GM23338 (cell line): Measurements from ENCODE around the gene SEC14L6. TPM values are rescaled to one million over a fixed set of nuclear protein-coding genes. Genes with fewer than 3 reads are reported as not detected.

Experiments used
- ATAC-seq: fragments of 200-7000 bp; cut with Tn5 transposase; 3 replicates; pipeline ENCODE4 v1.9.1; 2020
- DNase-seq: peaks from one replicate; pipeline ENCODE4 v3.0.0-alpha.2; 2015; ENCODE audit warnings: low spot score
- H2AFZ ChIP-seq: fragments of 200-600 bp; sonication (generic); 2 replicates; pipeline ENCODE4 v1.8.0; 2016; ENCODE audit warnings: antibody characterized with exemption, mild to moderate bottlenecking, moderate library complexity
- H3F3A ChIP-seq: fragments of 200-600 bp; sonication (generic); replicated peaks from 2 replicates; pipeline ENCODE4 v1.8.0; 2017; ENCODE audit warnings: antibody characterized with exemption, mixed run types, low read depth
- H3K27ac ChIP-seq: fragments of 200-600 bp; sonication (generic); 2 replicates; pipeline ENCODE4 v1.6.1; 2016; ENCODE audit warnings: low read depth
- H3K27me3 ChIP-seq: fragments of 200-600 bp; sonication (generic); 2 replicates; pipeline ENCODE4 v1.8.0; 2016; ENCODE audit warnings: mild to moderate bottlenecking, mixed run types, moderate library complexity; ENCODE audit not compliant: insufficient read depth
- H3K36me3 ChIP-seq: fragments of 200-600 bp; sonication (generic); 2 replicates; pipeline ENCODE4 v1.8.0; 2016; ENCODE audit warnings: mild to moderate bottlenecking; ENCODE audit not compliant: insufficient read depth
- H3K4me1 ChIP-seq: fragments of 200-600 bp; sonication (generic); 2 replicates; pipeline ENCODE4 v1.8.0; 2016; ENCODE audit warnings: mild to moderate bottlenecking, moderate library complexity; ENCODE audit not compliant: insufficient read depth
- H3K4me2 ChIP-seq: fragments of 200-600 bp; sonication (generic); 2 replicates; pipeline ENCODE4 v1.7.1; 2017; ENCODE audit warnings: mixed run types
- H3K4me3 ChIP-seq: fragments of 200-600 bp; sonication (generic); 2 replicates; pipeline ENCODE4 v1.6.1; 2016; ENCODE audit warnings: mixed run types
- H3K79me2 ChIP-seq: fragments of 200-600 bp; sonication (generic); replicated peaks from 2 replicates; pipeline ENCODE4 v1.8.0; 2017; ENCODE audit warnings: mild to moderate bottlenecking; ENCODE audit not compliant: insufficient read depth
- H3K9me2 ChIP-seq: fragments of 200-600 bp; sonication (generic); 2 replicates; pipeline ENCODE4 v1.8.0; 2017; ENCODE audit not compliant: insufficient read depth
- H4K20me1 ChIP-seq: fragments of 200-600 bp; sonication (generic); replicated peaks from 2 replicates; pipeline ENCODE4 v1.8.0; 2017; ENCODE audit warnings: mild to moderate bottlenecking; ENCODE audit not compliant: insufficient read depth
- H3K27ac Mint-ChIP-seq: 2 replicates; pipeline ENCODE4 v1.8.0; 2020; ENCODE audit warnings: inconsistent platforms, mild to moderate bottlenecking, moderate library complexity, mixed read lengths
- H3K27me3 Mint-ChIP-seq: 3 replicates; pipeline ENCODE4 v1.8.0; 2022; ENCODE audit warnings: low read depth, mild to moderate bottlenecking, moderate library complexity, mixed read lengths, inconsistent platforms; ENCODE audit not compliant: insufficient read depth, poor library complexity
- H3K36me3 Mint-ChIP-seq: 3 replicates; pipeline ENCODE4 v1.8.0; 2021; ENCODE audit warnings: low read depth, mild to moderate bottlenecking, inconsistent platforms, moderate library complexity, mixed read lengths
- H3K4me1 Mint-ChIP-seq: 3 replicates; pipeline ENCODE4 v1.8.0; 2020; ENCODE audit warnings: mild to moderate bottlenecking, inconsistent platforms, mixed read lengths
- H3K4me3 Mint-ChIP-seq: 3 replicates; pipeline ENCODE4 v1.8.0; 2021; ENCODE audit warnings: moderate library complexity, mild to moderate bottlenecking, inconsistent platforms, mixed read lengths
- H3K9me3 Mint-ChIP-seq: 3 replicates; pipeline ENCODE4 v1.8.0; 2020; ENCODE audit warnings: moderate library complexity, mild to moderate bottlenecking, inconsistent platforms, mixed read lengths
- CTCF ChIP-seq, 2 experiments: fragments of 200-600 bp in 1 of 2; sonication (generic) in 1 of 2; conservative IDR thresholded peaks; 2 replicates each; pipeline versions ENCODE4 v1.5.1 to v1.6.1; 2016 to 2017; ENCODE audit warnings: antibody characterized with exemption in 2 of 2, low read depth in 2 of 2, mild to moderate bottlenecking in 2 of 2, moderate library complexity in 1 of 2
- EZH2phosphoT487 ChIP-seq: fragments of 200-600 bp; sonication (generic); IDR thresholded peaks from one replicate; pipeline ENCODE4 v1.8.1; 2018; ENCODE audit warnings: antibody characterized with exemption; ENCODE audit not compliant: unreplicated experiment
- ZNF331 ChIP-seq: fragments of 250-450 bp; sonication (Bioruptor Pico); IDR thresholded peaks from 2 replicates; pipeline ENCODE4 v1.5.0; 2020; ENCODE audit warnings: low read depth, mild to moderate bottlenecking, moderate library complexity
- polyA plus RNA-seq: library from polyadenylated mRNA; unstranded; fragments of >200 nt; fragmentation: Nextera tagmentation; extraction: Ambion mirVana; gene quantifications from 2 replicates; pipeline ENCODE4 v1.2.1, GENCODE V29; 2016
- total RNA-seq: library from RNA; depleted of rRNA; stranded (reverse); fragments of >200 nt; shearing (Covaris generic); gene quantifications from 2 replicates; pipeline ENCODE4 v1.2.3, GENCODE V29; 2014

The SEC14L6 gene
- total and polyA plus RNA-seq, 2 experiments from 2014 or later, result 0.84 to 2.1 TPM

GRCh38 chr22:30556388-30556787 is 9.8 kb upstream of the SEC14L6 start:
- Mint-ChIP-seq H3K4me3 (no peak overlapping the region), H3K36me3 (no peaks in the 10 kb centered on the region; the same call in 2 of the 3 replicates), H3K27me3 (peaks cover 9% of the 10 kb centered on the region), H3K4me1 (peaks cover 23% of the 10 kb centered on the region; the same call in 2 of the 3 replicates), H3K27ac (no peak overlapping the region), H3K9me3 (no peaks in the 10 kb centered on the region)
- Histone ChIP-seq H3K9me2 (no peaks in the 10 kb centered on the region), H3K4me2 (no peak overlapping the region), H3K27ac (no peak overlapping the region), H3F3A (no peaks in the 10 kb centered on the region), H4K20me1 (no peaks in the 10 kb centered on the region), H3K36me3 (no peaks in the 10 kb centered on the region), H3K79me2 (no peaks in the 10 kb centered on the region), H2AFZ (no peak overlapping the region), H3K27me3 (no peaks in the 10 kb centered on the region), H3K4me3 (no peak overlapping the region), H3K4me1 (peaks cover 17% of the 10 kb centered on the region)
- no peak for TF ChIP-seq ZNF331 (CRISPR knock-in tag)
- peak; percentile 43 to 53 for TF ChIP-seq CTCF (conservative IDR thresholded peaks at IDR 0.05; ENCODE audit: low read depth in 2 of 2)
- DNase-seq (peak; percentile 41), ATAC-seq (peak; percentile 41)

- Histone ChIP-seq H3K36me3 (no peaks in the 10 kb centered on the region), H2AFZ (no peak overlapping the region), H4K20me1 (no peaks in the 10 kb centered on the region), H3K4me2 (no peak overlapping the region), H3K4me1 (peaks cover 11% of the 10 kb centered on the region), H3K27ac (no peak overlapping the region), H3K79me2 (no peaks in the 10 kb centered on the region), H3F3A (no peaks in the 10 kb centered on the region), H3K4me3 (no peak overlapping the region), H3K9me2 (no peaks in the 10 kb centered on the region), H3K27me3 (no peaks in the 10 kb centered on the region)
- ATAC-seq (peak; percentile 66), DNase-seq (peak; percentile 72)
- peaks cover 15% of the 10 kb centered on the region; the same call in 2 of the 3 replicates for H3K4me1 Mint-ChIP-seq
- H3K27me3 Mint-ChIP-seq, result peaks cover 9% of the 10 kb centered on the region
- no peak overlapping the region for H3K4me3 Mint-ChIP-seq
- no peak overlapping the region; the same call in 1 of the 2 replicates for H3K27ac Mint-ChIP-seq
- no peaks in the 10 kb centered on the region for H3K9me3 Mint-ChIP-seq
- TF ChIP-seq EZH2phosphoT487 (no peak), CTCF (conservative IDR thresholded peaks at IDR 0.05; ENCODE audit: low read depth in 2 of 2) (peak; percentile 37 to 73)
- H3K36me3 Mint-ChIP-seq, result no peaks in the 10 kb centered on the region; the same call in 2 of the 3 replicates
These were observed 9.0 kb upstream of the SEC14L6 start for GRCh38 chr22:30555282-30556210.
